H1 (cell line): ENCODE measurements around the gene UGT1A3. TPM values are rescaled to one million over a fixed set of nuclear protein-coding genes. Genes with fewer than 3 reads are reported as not detected.

Experiments used
- CTCF ChIA-PET: fragments of 300-600 bp; sonication (Branson Sonifier 250); formaldehyde crosslinking; loops from one replicate; lab custom pipeline; 2021; ENCODE audit not compliant: partially characterized antibody; lab: Charles Lee
- POLR2A ChIA-PET: fragments of 300-600 bp; sonication (Branson Sonifier 250); formaldehyde crosslinking; loops from one replicate; lab custom pipeline; 2021; ENCODE audit warnings: inconsistent platforms; ENCODE audit not compliant: partially characterized antibody; lab: Charles Lee
- DNase-seq, 2 experiments: peaks; one replicate each; pipeline versions ENCODE4 v3.0.0 to v3.0.0-alpha.2; 2010 to 2022; ENCODE audit warnings: low spot score in 2 of 2, low read depth in 1 of 2, mixed read lengths in 1 of 2
- FAIRE-seq: peaks from 2 replicates; lab custom pipeline; 2011; peaks lifted over from hg19 to GRCh38; lab: Jason Lieb, UNC
- H2AFZ ChIP-seq: 2 replicates; pipeline ENCODE4 v1.8.1; 2012; ENCODE audit warnings: low read length, inconsistent platforms
- H2AK5ac ChIP-seq: 2 replicates; pipeline ENCODE4 v1.6.1; 2013; ENCODE audit warnings: low read depth, low read length
- H2BK120ac ChIP-seq: replicated peaks from 2 replicates; pipeline ENCODE3; 2013; ENCODE audit warnings: low read depth, low read length, inconsistent platforms
- H2BK12ac ChIP-seq: 2 replicates; pipeline ENCODE4 v1.6.1; 2013; ENCODE audit warnings: low read depth, low read length
- H2BK15ac ChIP-seq: 2 replicates; pipeline ENCODE4 v1.6.1; 2013; ENCODE audit warnings: low read length
- H2BK20ac ChIP-seq: 2 replicates; pipeline ENCODE4 v1.6.1; 2013; ENCODE audit warnings: low read length
- H2BK5ac ChIP-seq: 2 replicates; pipeline ENCODE4 v1.6.1; 2013; ENCODE audit warnings: low read depth, low read length
- H3K14ac ChIP-seq: 2 replicates; pipeline ENCODE4 v1.6.1; 2013; ENCODE audit warnings: inconsistent platforms; ENCODE audit not compliant: insufficient read length
- H3K18ac ChIP-seq: 2 replicates; pipeline ENCODE4 v1.6.1; 2013; ENCODE audit warnings: low read length; ENCODE audit errors: extremely low read depth
- H3K23ac ChIP-seq: 2 replicates; pipeline ENCODE4 v1.6.1; 2013; ENCODE audit warnings: inconsistent platforms; ENCODE audit not compliant: insufficient read length
- H3K23me2 ChIP-seq: 2 replicates; pipeline ENCODE4 v1.6.1; 2013; ENCODE audit warnings: low read depth, low read length
- H3K27ac ChIP-seq: 2 replicates; pipeline ENCODE4 v1.6.1; 2011; ENCODE audit warnings: low read depth, low read length, inconsistent platforms
- H3K27me3 ChIP-seq, 4 experiments: replicated peaks in 1 of 4; 1 replicate in 1 of 4; 2 replicates in 3 of 4; pipeline versions ENCODE4 v1.6.1 to v1.8.1; 2011 to 2013; ENCODE audit warnings: low read length in 3 of 4, mild to moderate bottlenecking in 3 of 4, inconsistent platforms in 2 of 4, mixed read lengths in 2 of 4, moderate library complexity in 1 of 4; ENCODE audit not compliant: control insufficient read depth in 3 of 4, insufficient read depth in 3 of 4; ENCODE audit errors: extremely low read depth in 1 of 4
- H3K36me3 ChIP-seq, 4 experiments: 2 replicates each; pipeline versions ENCODE4 v1.6.1 to v1.8.1; 2011 to 2013; ENCODE audit warnings: mild to moderate bottlenecking in 4 of 4, low read length in 3 of 4, moderate library complexity in 2 of 4, control low read depth in 1 of 4, inconsistent platforms in 1 of 4; ENCODE audit not compliant: insufficient read depth in 4 of 4, control insufficient read depth in 2 of 4
- H3K4ac ChIP-seq: replicated peaks from 2 replicates; pipeline ENCODE3; 2013; ENCODE audit warnings: low read length, low read depth, mixed read lengths, inconsistent platforms; ENCODE audit not compliant: insufficient read length
- H3K4me1 ChIP-seq, 4 experiments: replicated peaks in 1 of 4; 1 replicate in 1 of 4; 2 replicates in 3 of 4; pipeline versions ENCODE4 v1.6.1 to v1.8.1; 2011 to 2013; ENCODE audit warnings: low read length in 3 of 4, inconsistent platforms in 2 of 4, mixed read lengths in 1 of 4; ENCODE audit not compliant: insufficient read depth in 4 of 4, control insufficient read depth in 3 of 4
- H3K4me2 ChIP-seq, 2 experiments: 2 replicates each; pipeline versions ENCODE4 v1.6.1 to v1.8.1; 2011 to 2013; ENCODE audit warnings: low read depth in 2 of 2, low read length in 2 of 2, control low read depth in 1 of 2, inconsistent platforms in 1 of 2, mild to moderate bottlenecking in 1 of 2; ENCODE audit not compliant: insufficient read depth in 1 of 2
- H3K4me3 ChIP-seq, 4 experiments: fragments of 200-600, 300-600 bp in 1 of 4; sonication (generic), shearing (Covaris generic), sonication (Bioruptor Twin) in 1 of 4; 2 replicates each; pipeline versions ENCODE4 v1.5.1 to v1.8.1; 2011 to 2016; ENCODE audit warnings: low read length in 4 of 4, low read depth in 3 of 4, control low read depth in 2 of 4, inconsistent platforms in 2 of 4, mild to moderate bottlenecking in 2 of 4, mixed read lengths in 1 of 4, moderate library complexity in 1 of 4; ENCODE audit not compliant: insufficient read depth in 2 of 4; ENCODE audit errors: extremely low read depth in 1 of 4
- H3K56ac ChIP-seq: replicated peaks from 2 replicates; pipeline ENCODE3; 2013; ENCODE audit warnings: low read depth, mild to moderate bottlenecking, mixed read lengths, low read length, inconsistent platforms; ENCODE audit not compliant: insufficient read length
- H3K79me1 ChIP-seq: 2 replicates; pipeline ENCODE4 v1.6.1; 2013; ENCODE audit warnings: low read depth, low read length, control low read depth
- H3K79me2 ChIP-seq, 2 experiments: 2 replicates each; pipeline versions ENCODE4 v1.6.1 to v1.8.1; 2012 to 2013; ENCODE audit warnings: low read length in 2 of 2, mild to moderate bottlenecking in 2 of 2, inconsistent platforms in 1 of 2; ENCODE audit not compliant: insufficient read depth in 2 of 2, control insufficient read depth in 1 of 2
- H3K9ac ChIP-seq, 4 experiments: replicated peaks in 1 of 4; 1 replicate in 1 of 4; 2 replicates in 3 of 4; pipeline versions ENCODE4 v1.6.1 to v1.8.1; 2011 to 2013; ENCODE audit warnings: low read depth in 3 of 4, low read length in 3 of 4, control low read depth in 2 of 4, mild to moderate bottlenecking in 2 of 4, moderate library complexity in 2 of 4, inconsistent platforms in 1 of 4; ENCODE audit errors: extremely low read depth in 1 of 4
- H3K9me3 ChIP-seq, 2 experiments: 2 replicates each; pipeline versions ENCODE4 v1.6.1 to v1.8.1; 2012 to 2013; ENCODE audit warnings: mild to moderate bottlenecking in 2 of 2, moderate library complexity in 2 of 2, control low read depth in 1 of 2, inconsistent platforms in 1 of 2, low read depth in 1 of 2, low read length in 1 of 2, mixed read lengths in 1 of 2; ENCODE audit not compliant: insufficient read depth in 2 of 2
- H4K20me1 ChIP-seq, 2 experiments: replicated peaks in 1 of 2; 2 replicates each; pipeline versions ENCODE3 to v1.8.1; 2011 to 2013; ENCODE audit warnings: inconsistent platforms in 2 of 2, low read length in 2 of 2, mild to moderate bottlenecking in 1 of 2; ENCODE audit not compliant: insufficient read depth in 2 of 2, control insufficient read depth in 1 of 2
- H4K5ac ChIP-seq: 2 replicates; pipeline ENCODE4 v1.6.1; 2013; ENCODE audit warnings: low read length, low read depth, mixed read lengths, inconsistent platforms; ENCODE audit not compliant: insufficient read length
- H4K8ac ChIP-seq: 2 replicates; pipeline ENCODE4 v1.8.0; 2013; ENCODE audit warnings: mild to moderate bottlenecking, moderate library complexity, low read length, inconsistent platforms; ENCODE audit not compliant: insufficient read depth; ENCODE audit errors: extremely low read depth
- H4K91ac ChIP-seq: replicated peaks from 2 replicates; pipeline ENCODE3; 2013; ENCODE audit warnings: low read length, mixed read lengths, inconsistent platforms; ENCODE audit not compliant: insufficient read length
- POU5F1 ChIP-seq: IDR thresholded peaks from 2 replicates; pipeline ENCODE4 v1.6.1; 2011; ENCODE audit warnings: low read depth, mild to moderate bottlenecking, low read length, moderate library complexity
- WGBS, 2 experiments: shearing (Covaris generic) in 1 of 2; methylation state at CpG; one replicate each; pipeline versions ENCODE4 v1.1.6 to v1.1.7; 2013 to 2015; ENCODE audit warnings: low lambda C conversion rate in 2 of 2, mixed read lengths in 2 of 2, inconsistent platforms in 1 of 2, low coverage in 1 of 2, missing lambda C conversion rate in 1 of 2; ENCODE audit not compliant: insufficient replicate concordance in 2 of 2, insufficient coverage in 1 of 2, insufficient read length in 1 of 2; ENCODE audit errors: extremely low coverage in 1 of 2, missing lambda C conversion rate in 1 of 2; 5-methylcytosine and 5-hydroxymethylcytosine counted together
- polyA plus RNA-seq, 7 experiments: library from polyadenylated mRNA; depleted of rRNA in 3 of 7; stranded (reverse) in 5 of 7; unstranded in 2 of 7; fragments of >200 nt in 5 of 7; fragments of 200-250 nt in 2 of 7; gene quantifications; 1 replicate in 5 of 7; 2 replicates in 1 of 7; 4 replicates in 1 of 7; pipeline versions ENCODE4 v1.2.1 to v1.2.3, GENCODE V29; 2011 to 2013; ENCODE audit warnings: missing spikeins in 2 of 7, mixed read lengths in 2 of 7
- total RNA-seq: library from RNA; stranded (reverse); fragmentation: NEBNext Ultra II Directional; extraction: Animal tissue kit (Norgen Biotek cat#: 25700); gene quantifications from 2 replicates; pipeline ENCODE4 v1.2.1, GENCODE V29; 2021

UGT1A3 gene
- total and polyA plus RNA-seq, 2 of the 8 experiments (the other 6 are each of a cell fraction or from before 2014, with no cell fraction given): not detected

- no peaks in the 10 kb centered on the region for H3K36me3 ChIP-seq
- ChIA-PET POLR2A (no interaction called here), CTCF (no interaction called here)
- peaks cover 2% of the 10 kb centered on the region; the same call in 1 of the 2 replicates for H3K23me2 ChIP-seq
- H3K9ac ChIP-seq: no peak overlapping the region
- H4K8ac ChIP-seq: no peak overlapping the region
- H3K79me2 ChIP-seq: no peaks in the 10 kb centered on the region
- no peaks in the 10 kb centered on the region for H3K27me3 ChIP-seq
- WGBS, 2 experiments: 84% methylated on average over 5 of the region's 5 CpGs; no CpG with 5 or more reads in 1 of the 2 experiments
- DNase-seq (no peak), FAIRE-seq (no peak)
- H3K9me3 ChIP-seq: no peaks in the 10 kb centered on the region
- no peaks in the 10 kb centered on the region for H3K79me1 ChIP-seq
- no peak overlapping the region for H2AFZ ChIP-seq
- no peak overlapping the region for H3K23ac ChIP-seq
- no peak overlapping the region for H2AK5ac ChIP-seq
- no peak overlapping the region for H3K4ac ChIP-seq
- no peak overlapping the region for H3K14ac ChIP-seq
- H2BK20ac ChIP-seq: no peak overlapping the region
- H4K91ac ChIP-seq: no peak overlapping the region
- no peak overlapping the region for H2BK15ac ChIP-seq
- H3K4me2 ChIP-seq: no peak overlapping the region
- H4K20me1 ChIP-seq: no peaks in the 10 kb centered on the region
- no peak overlapping the region for H2BK120ac ChIP-seq
- H3K27ac ChIP-seq: no peak overlapping the region
- H2BK5ac ChIP-seq: no peak overlapping the region
- no peak overlapping the region for H3K18ac ChIP-seq
- peaks cover 0 to 7% (median 2%) of the 10 kb centered on the region in 4 experiments; a peak in 1 of 7 replicates for H3K4me1 ChIP-seq
- no peak overlapping the region for H2BK12ac ChIP-seq
- no peak overlapping the region for H3K56ac ChIP-seq
- H3K4me3 ChIP-seq: no peak overlapping the region
- H4K5ac ChIP-seq: no peak overlapping the region
- no peak for TF ChIP-seq POU5F1
Measured at GRCh38 chr2:233686928-233687327, 41.9 kb upstream of the UGT1A3 start.
